H1 (cell line): ENCODE measurements around the gene DENND1A. TPM values are rescaled to one million over a fixed set of nuclear protein-coding genes. Genes with fewer than 3 reads are reported as not detected.
A peak's percentile ranks its signal among the peaks of the same experiment; 100 is the strongest.

Source experiments
- CTCF ChIA-PET: fragments of 300-600 bp; sonication (Branson Sonifier 250); formaldehyde crosslinking; loops from one replicate; lab custom pipeline; 2021; ENCODE audit not compliant: partially characterized antibody; lab: Charles Lee
- POLR2A ChIA-PET: fragments of 300-600 bp; sonication (Branson Sonifier 250); formaldehyde crosslinking; loops from one replicate; lab custom pipeline; 2021; ENCODE audit warnings: inconsistent platforms; ENCODE audit not compliant: partially characterized antibody; lab: Charles Lee
- DNase-seq, 2 experiments: peaks; one replicate each; pipeline versions ENCODE4 v3.0.0 to v3.0.0-alpha.2; 2010 to 2022; ENCODE audit warnings: low spot score in 2 of 2, low read depth in 1 of 2, mixed read lengths in 1 of 2
- FAIRE-seq: peaks from 2 replicates; lab custom pipeline; 2011; peaks lifted over from hg19 to GRCh38; lab: Jason Lieb, UNC
- H2AFZ ChIP-seq: 2 replicates; pipeline ENCODE4 v1.8.1; 2012; ENCODE audit warnings: low read length, inconsistent platforms
- H2AK5ac ChIP-seq: 2 replicates; pipeline ENCODE4 v1.6.1; 2013; ENCODE audit warnings: low read depth, low read length
- H2BK120ac ChIP-seq: replicated peaks from 2 replicates; pipeline ENCODE3; 2013; ENCODE audit warnings: low read depth, low read length, inconsistent platforms
- H2BK12ac ChIP-seq: 2 replicates; pipeline ENCODE4 v1.6.1; 2013; ENCODE audit warnings: low read depth, low read length
- H2BK15ac ChIP-seq: 2 replicates; pipeline ENCODE4 v1.6.1; 2013; ENCODE audit warnings: low read length
- H2BK20ac ChIP-seq: 2 replicates; pipeline ENCODE4 v1.6.1; 2013; ENCODE audit warnings: low read length
- H2BK5ac ChIP-seq: 2 replicates; pipeline ENCODE4 v1.6.1; 2013; ENCODE audit warnings: low read depth, low read length
- H3K14ac ChIP-seq: 2 replicates; pipeline ENCODE4 v1.6.1; 2013; ENCODE audit warnings: inconsistent platforms; ENCODE audit not compliant: insufficient read length
- H3K18ac ChIP-seq: 2 replicates; pipeline ENCODE4 v1.6.1; 2013; ENCODE audit warnings: low read length; ENCODE audit errors: extremely low read depth
- H3K23ac ChIP-seq: 2 replicates; pipeline ENCODE4 v1.6.1; 2013; ENCODE audit warnings: inconsistent platforms; ENCODE audit not compliant: insufficient read length
- H3K23me2 ChIP-seq: 2 replicates; pipeline ENCODE4 v1.6.1; 2013; ENCODE audit warnings: low read depth, low read length
- H3K27ac ChIP-seq: 2 replicates; pipeline ENCODE4 v1.6.1; 2011; ENCODE audit warnings: low read depth, low read length, inconsistent platforms
- H3K27me3 ChIP-seq, 4 experiments: replicated peaks in 1 of 4; 1 replicate in 1 of 4; 2 replicates in 3 of 4; pipeline versions ENCODE4 v1.6.1 to v1.8.1; 2011 to 2013; ENCODE audit warnings: low read length in 3 of 4, mild to moderate bottlenecking in 3 of 4, inconsistent platforms in 2 of 4, mixed read lengths in 2 of 4, moderate library complexity in 1 of 4; ENCODE audit not compliant: control insufficient read depth in 3 of 4, insufficient read depth in 3 of 4; ENCODE audit errors: extremely low read depth in 1 of 4
- H3K36me3 ChIP-seq, 4 experiments: 2 replicates each; pipeline versions ENCODE4 v1.6.1 to v1.8.1; 2011 to 2013; ENCODE audit warnings: mild to moderate bottlenecking in 4 of 4, low read length in 3 of 4, moderate library complexity in 2 of 4, control low read depth in 1 of 4, inconsistent platforms in 1 of 4; ENCODE audit not compliant: insufficient read depth in 4 of 4, control insufficient read depth in 2 of 4
- H3K4ac ChIP-seq: replicated peaks from 2 replicates; pipeline ENCODE3; 2013; ENCODE audit warnings: low read length, low read depth, mixed read lengths, inconsistent platforms; ENCODE audit not compliant: insufficient read length
- H3K4me1 ChIP-seq, 4 experiments: replicated peaks in 1 of 4; 1 replicate in 1 of 4; 2 replicates in 3 of 4; pipeline versions ENCODE4 v1.6.1 to v1.8.1; 2011 to 2013; ENCODE audit warnings: low read length in 3 of 4, inconsistent platforms in 2 of 4, mixed read lengths in 1 of 4; ENCODE audit not compliant: insufficient read depth in 4 of 4, control insufficient read depth in 3 of 4
- H3K4me2 ChIP-seq, 2 experiments: 2 replicates each; pipeline versions ENCODE4 v1.6.1 to v1.8.1; 2011 to 2013; ENCODE audit warnings: low read depth in 2 of 2, low read length in 2 of 2, control low read depth in 1 of 2, inconsistent platforms in 1 of 2, mild to moderate bottlenecking in 1 of 2; ENCODE audit not compliant: insufficient read depth in 1 of 2
- H3K4me3 ChIP-seq, 4 experiments: fragments of 200-600, 300-600 bp in 1 of 4; sonication (generic), shearing (Covaris generic), sonication (Bioruptor Twin) in 1 of 4; 2 replicates each; pipeline versions ENCODE4 v1.5.1 to v1.8.1; 2011 to 2016; ENCODE audit warnings: low read length in 4 of 4, low read depth in 3 of 4, control low read depth in 2 of 4, inconsistent platforms in 2 of 4, mild to moderate bottlenecking in 2 of 4, mixed read lengths in 1 of 4, moderate library complexity in 1 of 4; ENCODE audit not compliant: insufficient read depth in 2 of 4; ENCODE audit errors: extremely low read depth in 1 of 4
- H3K56ac ChIP-seq: replicated peaks from 2 replicates; pipeline ENCODE3; 2013; ENCODE audit warnings: low read depth, mild to moderate bottlenecking, mixed read lengths, low read length, inconsistent platforms; ENCODE audit not compliant: insufficient read length
- H3K79me1 ChIP-seq: 2 replicates; pipeline ENCODE4 v1.6.1; 2013; ENCODE audit warnings: low read depth, low read length, control low read depth
- H3K79me2 ChIP-seq, 2 experiments: 2 replicates each; pipeline versions ENCODE4 v1.6.1 to v1.8.1; 2012 to 2013; ENCODE audit warnings: low read length in 2 of 2, mild to moderate bottlenecking in 2 of 2, inconsistent platforms in 1 of 2; ENCODE audit not compliant: insufficient read depth in 2 of 2, control insufficient read depth in 1 of 2
- H3K9ac ChIP-seq, 4 experiments: replicated peaks in 1 of 4; 1 replicate in 1 of 4; 2 replicates in 3 of 4; pipeline versions ENCODE4 v1.6.1 to v1.8.1; 2011 to 2013; ENCODE audit warnings: low read depth in 3 of 4, low read length in 3 of 4, control low read depth in 2 of 4, mild to moderate bottlenecking in 2 of 4, moderate library complexity in 2 of 4, inconsistent platforms in 1 of 4; ENCODE audit errors: extremely low read depth in 1 of 4
- H3K9me3 ChIP-seq, 2 experiments: 2 replicates each; pipeline versions ENCODE4 v1.6.1 to v1.8.1; 2012 to 2013; ENCODE audit warnings: mild to moderate bottlenecking in 2 of 2, moderate library complexity in 2 of 2, control low read depth in 1 of 2, inconsistent platforms in 1 of 2, low read depth in 1 of 2, low read length in 1 of 2, mixed read lengths in 1 of 2; ENCODE audit not compliant: insufficient read depth in 2 of 2
- H4K20me1 ChIP-seq, 2 experiments: replicated peaks in 1 of 2; 2 replicates each; pipeline versions ENCODE3 to v1.8.1; 2011 to 2013; ENCODE audit warnings: inconsistent platforms in 2 of 2, low read length in 2 of 2, mild to moderate bottlenecking in 1 of 2; ENCODE audit not compliant: insufficient read depth in 2 of 2, control insufficient read depth in 1 of 2
- H4K5ac ChIP-seq: 2 replicates; pipeline ENCODE4 v1.6.1; 2013; ENCODE audit warnings: low read length, low read depth, mixed read lengths, inconsistent platforms; ENCODE audit not compliant: insufficient read length
- H4K8ac ChIP-seq: 2 replicates; pipeline ENCODE4 v1.8.0; 2013; ENCODE audit warnings: mild to moderate bottlenecking, moderate library complexity, low read length, inconsistent platforms; ENCODE audit not compliant: insufficient read depth; ENCODE audit errors: extremely low read depth
- H4K91ac ChIP-seq: replicated peaks from 2 replicates; pipeline ENCODE3; 2013; ENCODE audit warnings: low read length, mixed read lengths, inconsistent platforms; ENCODE audit not compliant: insufficient read length
- E2F6 ChIP-seq: IDR thresholded peaks from 2 replicates; pipeline ENCODE4 v1.6.1; 2012; ENCODE audit warnings: inconsistent platforms
- FOSL1 ChIP-seq: IDR thresholded peaks from 2 replicates; pipeline ENCODE4 v1.6.1; 2011; ENCODE audit warnings: mild to moderate bottlenecking, low read depth, low read length, moderate library complexity; ENCODE audit not compliant: insufficient read depth
- KDM1A ChIP-seq: fragments of 200-600, 300-600 bp; sonication (generic); IDR thresholded peaks from 2 replicates; pipeline ENCODE4 v1.7.1; 2016; ENCODE audit warnings: mild to moderate bottlenecking, low read length, borderline replicate concordance
- SIRT6 ChIP-seq: IDR thresholded peaks from one replicate; pipeline ENCODE4 v1.7.1; 2012; ENCODE audit warnings: low read length, inconsistent platforms
- WGBS, 2 experiments: shearing (Covaris generic) in 1 of 2; methylation state at CpG; one replicate each; pipeline versions ENCODE4 v1.1.6 to v1.1.7; 2013 to 2015; ENCODE audit warnings: low lambda C conversion rate in 2 of 2, mixed read lengths in 2 of 2, inconsistent platforms in 1 of 2, low coverage in 1 of 2, missing lambda C conversion rate in 1 of 2; ENCODE audit not compliant: insufficient replicate concordance in 2 of 2, insufficient coverage in 1 of 2, insufficient read length in 1 of 2; ENCODE audit errors: extremely low coverage in 1 of 2, missing lambda C conversion rate in 1 of 2; 5-methylcytosine and 5-hydroxymethylcytosine counted together
- polyA plus RNA-seq, 7 experiments: library from polyadenylated mRNA; depleted of rRNA in 3 of 7; stranded (reverse) in 5 of 7; unstranded in 2 of 7; fragments of >200 nt in 5 of 7; fragments of 200-250 nt in 2 of 7; gene quantifications; 1 replicate in 5 of 7; 2 replicates in 1 of 7; 4 replicates in 1 of 7; pipeline versions ENCODE4 v1.2.1 to v1.2.3, GENCODE V29; 2011 to 2013; ENCODE audit warnings: missing spikeins in 2 of 7, mixed read lengths in 2 of 7
- total RNA-seq: library from RNA; stranded (reverse); fragmentation: NEBNext Ultra II Directional; extraction: Animal tissue kit (Norgen Biotek cat#: 25700); gene quantifications from 2 replicates; pipeline ENCODE4 v1.2.1, GENCODE V29; 2021

Gene DENND1A
- total and polyA plus RNA-seq, 2 of the 8 experiments (the other 6 are each of a cell fraction or from before 2014, with no cell fraction given), result 24.1 to 26.4 TPM

GRCh38 chr9:123617286-123617685, 312.6 kb downstream of the DENND1A start:
- Histone ChIP-seq H2AFZ (no peak overlapping the region), H2BK120ac (no peak overlapping the region), H2BK12ac (peak overlapping the region; percentile 52; the same call in 1 of the 2 replicates), H3K4me1 (peaks cover 0 to 5% (median 1%) of the 10 kb centered on the region in 4 experiments; a peak in 2 of 7 replicates), H3K23ac (no peak overlapping the region), H3K14ac (no peak overlapping the region), H3K56ac (no peak overlapping the region), H3K4me3 (no peak overlapping the region), H3K9me3 (no peaks in the 10 kb centered on the region), H2AK5ac (0 out of 2 replicates have a peak overlapping the region, but pooled peaks have one; percentile 80), H3K79me1 (no peaks in the 10 kb centered on the region), H3K36me3 (no peaks in the 10 kb centered on the region), H4K91ac (no peak overlapping the region), H3K4me2 (no peak overlapping the region), H3K4ac (no peak overlapping the region), H2BK5ac (no peak overlapping the region), H3K27me3 (peaks cover 0 to 3% (median 0%) of the 10 kb centered on the region in 4 experiments; a peak in 3 of 7 replicates), H2BK20ac (no peak overlapping the region), H4K20me1 (peaks cover 0 to 10% of the 10 kb centered on the region in 2 experiments), H3K9ac (no peak overlapping the region), H3K79me2 (no peaks in the 10 kb centered on the region), H3K18ac (no peak overlapping the region), H3K23me2 (no peaks in the 10 kb centered on the region), H4K8ac (no peak overlapping the region), H2BK15ac (0 out of 2 replicates have a peak overlapping the region, but pooled peaks have one; percentile 11), H3K27ac (no peak overlapping the region), H4K5ac (no peak overlapping the region)
- ChIA-PET POLR2A (no interaction called here), CTCF (interaction anchor here (0.7 to 1.7 kb wide), 4 partner anchors 143 to 423 kb away, joined by 3 to 5 read pairs (median 4); no protein-coding TSS in a partner anchor)
- FAIRE-seq, result no peak
- TF ChIP-seq FOSL1 (no peak), SIRT6 (no peak), KDM1A (no peak), E2F6 (no peak)
- WGBS, 2 experiments, result 86% methylated on average over 9 of the region's 9 CpGs; no CpG with 5 or more reads in 1 of the 2 experiments
- no peak for DNase-seq
